ENCODE results near the gene RBFOX2.
"Not testable (repeated sequence)": the region's sequence is repeated elsewhere in the genome, so short reads cannot be mapped to it uniquely, and the experiment has no call there.

Gene RBFOX2

DNA sequence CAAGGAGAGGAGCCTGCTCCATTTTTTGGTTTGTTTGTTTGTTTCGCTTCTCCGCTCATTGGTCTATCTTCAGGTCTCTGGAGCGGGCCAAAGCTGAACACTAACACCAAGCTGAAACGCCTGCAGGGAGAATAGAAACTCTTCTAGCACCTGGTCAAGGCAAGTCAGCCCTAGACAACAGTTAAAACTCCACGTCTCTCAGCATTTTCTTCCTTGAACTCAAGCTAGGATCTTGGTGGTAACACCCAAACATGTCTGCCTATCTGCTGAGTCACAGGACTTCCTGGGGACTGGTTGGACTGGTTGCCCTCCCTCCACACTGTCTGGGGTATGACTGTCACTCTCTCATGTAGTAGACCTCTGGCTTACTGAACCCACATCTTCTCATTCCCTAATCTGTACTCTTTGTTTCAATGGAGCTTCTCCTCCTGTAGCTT, 23.9 kb upstream of the RBFOX2 start:
- no peak overlapping the region for H3K27ac ChIP-seq
- TF ChIP-seq, protein P1, sequence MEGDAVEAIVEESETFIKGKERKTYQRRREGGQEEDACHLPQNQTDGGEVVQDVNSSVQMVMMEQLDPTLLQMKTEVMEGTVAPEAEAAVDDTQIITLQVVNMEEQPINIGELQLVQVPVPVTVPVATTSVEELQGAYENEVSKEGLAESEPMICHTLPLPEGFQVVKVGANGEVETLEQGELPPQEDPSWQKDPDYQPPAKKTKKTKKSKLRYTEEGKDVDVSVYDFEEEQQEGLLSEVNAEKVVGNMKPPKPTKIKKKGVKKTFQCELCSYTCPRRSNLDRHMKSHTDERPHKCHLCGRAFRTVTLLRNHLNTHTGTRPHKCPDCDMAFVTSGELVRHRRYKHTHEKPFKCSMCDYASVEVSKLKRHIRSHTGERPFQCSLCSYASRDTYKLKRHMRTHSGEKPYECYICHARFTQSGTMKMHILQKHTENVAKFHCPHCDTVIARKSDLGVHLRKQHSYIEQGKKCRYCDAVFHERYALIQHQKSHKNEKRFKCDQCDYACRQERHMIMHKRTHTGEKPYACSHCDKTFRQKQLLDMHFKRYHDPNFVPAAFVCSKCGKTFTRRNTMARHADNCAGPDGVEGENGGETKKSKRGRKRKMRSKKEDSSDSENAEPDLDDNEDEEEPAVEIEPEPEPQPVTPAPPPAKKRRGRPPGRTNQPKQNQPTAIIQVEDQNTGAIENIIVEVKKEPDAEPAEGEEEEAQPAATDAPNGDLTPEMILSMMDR (IDR thresholded peaks at IDR 0.05), result no peak
- intact Hi-C loops (cut with DNase I; ENCODE audit: low total_unique reads), result no loop called here
- H3K9me3 ChIP-seq, result no peaks in the 10 kb centered on the region
- no peaks in the 10 kb centered on the region for H3K27me3 ChIP-seq
- H3K36me3 ChIP-seq, result no peaks in the 10 kb centered on the region
- peaks cover 0 to 10% (median 7%) of the 10 kb centered on the region in 4 donors for H3K4me1 ChIP-seq
- no peak for DNase-seq
- H3K4me3 ChIP-seq, result no peak overlapping the region

DNA sequence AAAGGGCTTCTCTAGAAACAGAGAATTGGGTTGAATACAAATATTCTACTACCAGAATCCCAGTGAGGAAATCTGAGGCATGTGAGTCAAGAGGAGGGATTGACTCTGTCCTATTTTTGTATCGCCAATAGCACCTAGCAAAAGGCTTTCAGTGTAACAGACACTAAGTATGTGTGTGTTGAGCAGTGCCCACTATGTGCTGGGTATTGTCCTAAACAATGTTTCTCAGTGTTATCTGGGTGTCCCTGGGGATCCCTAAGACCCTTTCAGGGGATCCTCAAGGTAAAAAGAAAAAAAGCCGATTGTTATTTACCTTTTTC, 21.0 kb upstream of the RBFOX2 start:
- Histone ChIP-seq H3K27me3 (no peaks in the 10 kb centered on the region), H3K27ac (no peak overlapping the region), H3K36me3 (no peaks in the 10 kb centered on the region), H3K9me3 (no peaks in the 10 kb centered on the region), H3K4me3 (no peak overlapping the region), H3K4me1 (no peaks in the 10 kb centered on the region)
- DNase-seq, result no peak
- TF ChIP-seq, protein P1 (IDR thresholded peaks at IDR 0.05), result no peak
- intact Hi-C loops (cut with DNase I; ENCODE audit: low total_unique reads), result no loop called here

DNA sequence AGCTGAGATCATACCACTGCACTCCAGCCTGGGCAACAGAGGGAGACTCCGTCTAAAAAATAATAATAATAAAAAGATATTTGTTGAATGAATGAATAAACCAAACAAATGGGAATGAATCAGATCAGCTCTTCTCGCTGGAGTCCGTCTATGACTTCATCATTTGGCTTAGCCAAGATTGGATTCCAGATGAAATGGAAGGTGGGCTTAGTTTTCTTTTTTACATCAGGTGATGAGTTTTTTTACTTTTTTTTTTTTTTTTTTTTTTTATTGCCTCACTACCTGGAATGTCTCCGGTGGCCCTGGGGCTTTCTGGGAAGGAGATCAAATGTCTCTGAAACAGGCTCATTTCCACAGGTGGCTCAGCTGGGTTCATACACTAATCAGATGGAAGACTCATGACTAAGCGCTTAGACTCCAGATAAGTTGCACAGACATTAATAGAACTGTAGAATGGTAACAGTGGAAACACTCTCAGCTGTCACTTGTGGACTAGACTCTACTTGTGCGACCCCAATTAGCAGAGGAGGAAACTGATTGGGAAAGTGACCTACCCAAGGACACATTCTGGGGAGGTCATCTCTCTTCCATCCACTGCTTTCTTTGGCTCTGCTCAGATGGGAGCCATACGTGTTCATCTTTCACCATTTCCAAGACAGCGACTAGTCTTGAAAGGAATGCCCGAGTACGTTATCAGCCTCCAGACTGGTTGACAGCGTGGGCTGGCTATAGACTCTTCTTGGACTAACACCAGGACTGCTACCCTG, 20.5 kb upstream of the RBFOX2 start:
- TF ChIP-seq, protein P1 (IDR thresholded peaks at IDR 0.05), result no peak
- no peaks in the 10 kb centered on the region for H3K36me3 ChIP-seq
- H3K27ac ChIP-seq, result no peak overlapping the region

DNA sequence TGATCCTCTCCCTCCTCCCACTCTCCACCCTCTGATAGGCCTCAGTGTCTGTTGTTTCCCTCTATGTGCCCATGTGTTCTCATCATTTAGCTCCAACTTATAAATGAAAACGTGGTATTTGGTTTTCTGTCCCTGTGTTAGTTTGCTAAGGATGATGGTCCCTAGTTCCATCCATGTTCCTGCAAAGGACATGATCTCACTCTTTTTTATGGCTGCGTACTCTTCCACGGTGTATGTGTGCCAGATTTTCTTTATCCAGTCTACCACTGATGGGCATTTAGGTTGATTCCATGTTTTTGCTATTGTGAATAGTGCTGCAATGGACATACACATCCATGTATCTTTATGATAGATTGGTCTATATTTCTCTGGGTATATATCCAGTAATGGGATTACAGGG, 15.9 kb upstream of the RBFOX2 start:
- intact Hi-C loops (cut with DNase I; ENCODE audit: low total_unique reads); H3K4me1 ChIP-seq; H3K36me3 ChIP-seq; H3K27me3 ChIP-seq; H3K9me3 ChIP-seq; H3K4me3 ChIP-seq; H3K27ac ChIP-seq; DNase-seq: not testable (repeated sequence)

More for the DNA sequence above, 20.5 kb upstream of the RBFOX2 start:
- H3K4me3 ChIP-seq, result no peak overlapping the region
- no peak for DNase-seq
- no peaks in the 10 kb centered on the region for H3K27me3 ChIP-seq
- no peaks in the 10 kb centered on the region for H3K9me3 ChIP-seq
- intact Hi-C loops (cut with DNase I; ENCODE audit: low total_unique reads), result no loop called here
- H3K4me1 ChIP-seq, result no peaks in the 10 kb centered on the region

DNA sequence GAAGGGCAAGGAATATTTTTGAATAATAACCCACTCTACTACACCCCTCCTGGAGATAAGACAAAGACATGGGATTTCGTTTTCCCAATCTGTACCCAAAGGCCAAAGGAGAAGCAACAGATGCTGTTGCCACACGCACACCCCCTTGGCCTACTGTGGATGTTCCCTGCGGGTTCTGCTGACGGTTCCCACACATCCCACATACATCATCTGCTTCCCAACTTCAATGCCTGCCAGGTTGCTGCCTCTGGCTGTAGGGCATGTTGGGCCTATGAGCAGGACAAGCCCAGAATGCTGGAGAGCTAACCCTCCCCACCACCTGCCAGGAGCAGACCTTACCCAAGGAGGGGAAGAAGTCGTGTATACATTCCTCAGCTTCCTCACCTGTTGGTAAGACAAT, 13.6 kb upstream of the RBFOX2 start:
- Histone ChIP-seq H3K9me3 (no peaks in the 10 kb centered on the region), H3K4me3 (no peak overlapping the region), H3K36me3 (no peaks in the 10 kb centered on the region), H3K27ac (no peak overlapping the region), H3K4me1 (no peaks in the 10 kb centered on the region), H3K27me3 (no peaks in the 10 kb centered on the region)
- DNase-seq, result no peak
- intact Hi-C loops (cut with DNase I; ENCODE audit: low total_unique reads), result no loop called here
- TF ChIP-seq, protein P1 (IDR thresholded peaks at IDR 0.05), result no peak

DNA sequence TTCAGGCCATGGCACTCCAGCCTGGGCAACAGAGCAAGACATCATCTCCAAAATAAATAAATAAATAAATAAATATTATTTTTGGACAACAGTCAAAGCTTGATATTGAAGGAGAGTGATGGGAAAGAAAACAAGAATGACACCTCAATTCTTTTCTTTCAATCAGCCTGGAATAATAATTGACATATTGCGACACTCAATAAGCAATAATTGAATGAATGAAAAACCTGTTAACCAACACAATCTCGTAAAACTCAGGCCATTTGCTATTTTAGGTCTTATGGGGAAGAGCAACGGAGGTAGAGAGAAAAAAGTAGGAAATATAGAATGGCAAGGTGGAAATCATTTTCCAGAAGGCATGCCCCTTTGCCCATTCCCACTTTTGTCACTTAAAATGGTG, 10.5 kb upstream of the RBFOX2 start:
- no peaks in the 10 kb centered on the region for H3K9me3 ChIP-seq
- H3K4me1 ChIP-seq, result no peaks in the 10 kb centered on the region
- no peaks in the 10 kb centered on the region for H3K36me3 ChIP-seq
- H3K27ac ChIP-seq, result no peak overlapping the region
- no peak overlapping the region for H3K4me3 ChIP-seq
- intact Hi-C loops (cut with DNase I; ENCODE audit: low total_unique reads), result no loop called here
- TF ChIP-seq, protein P1 (IDR thresholded peaks at IDR 0.05), result no peak
- DNase-seq, result no peak
- no peaks in the 10 kb centered on the region for H3K27me3 ChIP-seq
